HepG2 (cell line): ENCODE data around the gene ECPAS. TPM values are rescaled to one million over a fixed set of nuclear protein-coding genes. Genes with fewer than 3 reads are reported as not detected.

ENCODE experiments used
- ATAC-seq: fragments of 200-7000 bp; cut with Tn5 transposase; 3 replicates; pipeline ENCODE4 v1.9.1; 2020; ENCODE audit warnings: mild to moderate bottlenecking, moderate library complexity
- BruUV-seq: library from RNA; stranded (reverse); fragments of 400-500 nt; replicated peaks from 2 replicates; lab custom pipeline; 2021; lab: Mats Ljungman, UMichigan
- CTCF ChIA-PET: fragments of 300-600 bp; formaldehyde crosslinking; extraction: SDS; loops from one replicate; lab custom pipeline; 2021; ENCODE audit warnings: low total read pairs, inconsistent platforms, low intra/inter-chr PET ratio; lab: Yijun Ruan, JAX
- POLR2A ChIA-PET: fragments of 350-600 bp; sonication (Branson Sonifier 250); formaldehyde crosslinking; loops from one replicate; lab custom pipeline; 2020; ENCODE audit warnings: antibody characterized with exemption, inconsistent platforms; lab: Yijun Ruan, JAX
- DNase-seq: peaks from one replicate; pipeline ENCODE4 v3.0.0-alpha.2; 2015; ENCODE audit warnings: low spot score
- FAIRE-seq: peaks from 3 replicates; lab custom pipeline; 2011; peaks lifted over from hg19 to GRCh38; lab: Jason Lieb, UNC
- H2AFZ ChIP-seq: one replicate; pipeline ENCODE4 v1.6.1; 2011; ENCODE audit warnings: low read length, inconsistent platforms
- H3K27ac ChIP-seq: fragments of 300-600 bp; 3 replicates; pipeline ENCODE4 v1.8.0; 2011; ENCODE audit warnings: mixed run types, mild to moderate bottlenecking, mixed read lengths, low read length, inconsistent platforms; ENCODE audit not compliant: insufficient read depth; ENCODE audit errors: extremely low read length
- H3K27me3 ChIP-seq, 2 experiments: fragments of 200-600 bp in 1 of 2; 2 replicates in 1 of 2; 3 replicates in 1 of 2; pipeline versions ENCODE4 v1.6.0 to v1.8.0; 2011; ENCODE audit warnings: low read length in 2 of 2, mild to moderate bottlenecking in 2 of 2, moderate library complexity in 2 of 2, inconsistent platforms in 1 of 2; ENCODE audit not compliant: insufficient read depth in 2 of 2, control insufficient read depth in 1 of 2
- H3K36me3 ChIP-seq, 2 experiments: fragments of 200-600 bp in 1 of 2; replicated peaks in 1 of 2; 2 replicates in 1 of 2; 3 replicates in 1 of 2; pipeline versions ENCODE4 v1.5.1 to v1.8.0; 2011; ENCODE audit warnings: low read length in 2 of 2, inconsistent platforms in 1 of 2; ENCODE audit not compliant: insufficient read depth in 2 of 2, control insufficient read depth in 1 of 2
- H3K4me1 ChIP-seq: 2 replicates; pipeline ENCODE4 v1.5.1; 2012; ENCODE audit warnings: low read length, inconsistent platforms; ENCODE audit not compliant: insufficient read depth
- H3K4me2 ChIP-seq: 2 replicates; pipeline ENCODE4 v1.6.0; 2011; ENCODE audit warnings: low read depth, low read length, inconsistent platforms
- H3K4me3 ChIP-seq, 3 experiments: fragments of 200-600 bp in 1 of 3; sonication (generic), shearing (Covaris generic) in 1 of 3; replicated peaks in 1 of 3; 2 replicates each; pipeline ENCODE4 v1.5.1; 2011 to 2016; ENCODE audit warnings: low read length in 3 of 3, inconsistent platforms in 2 of 3, low read depth in 2 of 3, mild to moderate bottlenecking in 2 of 3, control low read depth in 1 of 3, mixed read lengths in 1 of 3; ENCODE audit not compliant: insufficient read depth in 1 of 3
- H3K79me2 ChIP-seq: one replicate; pipeline ENCODE4 v1.6.1; 2011; ENCODE audit warnings: low read length, inconsistent platforms; ENCODE audit not compliant: insufficient read depth
- H3K9ac ChIP-seq: 2 replicates; pipeline ENCODE4 v1.6.0; 2011; ENCODE audit warnings: mild to moderate bottlenecking, low read depth, low read length, inconsistent platforms; ENCODE audit not compliant: insufficient read depth
- H3K9me3 ChIP-seq: 2 replicates; pipeline ENCODE4 v1.5.1; 2012; ENCODE audit warnings: mild to moderate bottlenecking, low read length
- H4K20me1 ChIP-seq: 2 replicates; pipeline ENCODE4 v1.6.0; 2011; ENCODE audit warnings: inconsistent platforms, mild to moderate bottlenecking, low read length, moderate library complexity; ENCODE audit not compliant: insufficient read depth
- MIER3 ChIP-seq: IDR thresholded peaks from 2 replicates; pipeline ENCODE4 v1.6.1; 2016; ENCODE audit warnings: missing compliant biosample characterization, borderline replicate concordance
- U2AF2 ChIP-seq: fragments of 200-400 bp; formaldehyde crosslinking; IDR thresholded peaks from 2 replicates; pipeline ENCODE4 v1.6.1; 2017; ENCODE audit warnings: low read depth, mild to moderate bottlenecking, low read length
- ZNF337 ChIP-seq: sonication (generic); formaldehyde crosslinking; IDR thresholded peaks from 2 replicates; pipeline ENCODE4 v1.5.1; 2020; ENCODE audit warnings: missing genetic modification reagents, low read depth, mild to moderate bottlenecking, borderline replicate concordance
- ZNF468 ChIP-seq: sonication (generic); formaldehyde crosslinking; IDR thresholded peaks from 2 replicates; pipeline ENCODE4 v1.8.0; 2022; ENCODE audit warnings: mild to moderate bottlenecking, moderate library complexity, missing genetic modification reagents
- ZNF646 ChIP-seq: sonication (generic); formaldehyde crosslinking; IDR thresholded peaks from 2 replicates; pipeline ENCODE4 v1.9.0; 2021; ENCODE audit warnings: mild to moderate bottlenecking, missing genetic modification reagents
- WGBS: methylation state at CpG from one replicate; pipeline ENCODE4 v1.1.6; 2017; ENCODE audit warnings: low lambda C conversion rate; 5-methylcytosine and 5-hydroxymethylcytosine counted together
- in situ Hi-C: cut with HindIII; loops from 2 replicates; pipeline ENCODE4 v1.10.0; 2017; ENCODE audit warnings: low pct_unique_long_range_greater_than_20kb; ENCODE audit not compliant: extremely low pct_ligation_motif_present
- intact Hi-C: fragments of 100-400 bp; cut with micrococcal nuclease; formaldehyde crosslinking; loops from one replicate; pipeline ENCODE4 v1.10.0; 2022; ENCODE audit not compliant: unreplicated experiment
- polyA plus RNA-seq, 8 experiments: library from polyadenylated mRNA; depleted of rRNA in 3 of 8; stranded (reverse) in 7 of 8; unstranded in 1 of 8; fragments of >200 nt; fragmentation: Illumina TruSeq in 4 of 8; extraction: Trizol in 4 of 8; gene quantifications; 2 replicates each; pipeline versions ENCODE4 v1.2.1 to v1.2.3, GENCODE V29; 2011 to 2016; ENCODE audit warnings: low read depth in 4 of 8, missing spikeins in 1 of 8, mixed read lengths in 1 of 8; ENCODE audit not compliant: insufficient read depth in 1 of 8
- total RNA-seq, 5 experiments: library from RNA; depleted of rRNA; stranded (reverse); fragments of >200 nt; fragmentation: Illumina TruSeq; extraction: Trizol; gene quantifications; 2 replicates each; pipeline ENCODE4 v1.2.3, GENCODE V29; 2016; ENCODE audit warnings: low read depth in 1 of 5

Gene ECPAS
- total and polyA plus RNA-seq, 2 of the 13 experiments (the other 11 are each of a cell fraction or from before 2014, with no cell fraction given), result 35.3 to 58.0 TPM

- FAIRE-seq (no peak), ATAC-seq (no peak)
- POLR2A ChIA-PET, result no interaction called here
- H3K4me2 ChIP-seq, result no peak overlapping the region
- BruUV-seq, result no TSS peak
- H3K9ac ChIP-seq, result no peak overlapping the region
- H3K4me3 ChIP-seq, result no peak overlapping the region
- H2AFZ ChIP-seq, result no peak overlapping the region
- peaks cover 17 to 71% of the 10 kb centered on the region in 2 experiments for H3K36me3 ChIP-seq
- TF ChIP-seq ZNF468 (CRISPR knock-in tag), result no peak
- TF ChIP-seq ZNF646 (CRISPR knock-in tag), result no peak
- no peak for TF ChIP-seq ZNF337 (CRISPR knock-in tag)
- TF ChIP-seq U2AF2, result no peak
- TF ChIP-seq MIER3 (CRISPR knock-in tag), result no peak
- TF ChIP-seq, all 625 proteins: peak for 0
- intact Hi-C loops, result no loop called here
- CTCF ChIA-PET, result no interaction called here
- H3K79me2 ChIP-seq, result no peaks in the 10 kb centered on the region
- no peaks in the 10 kb centered on the region for H4K20me1 ChIP-seq
- WGBS, result 92% methylated on average over 3 of the region's 3 CpGs
- no peak for DNase-seq
- no peaks in the 10 kb centered on the region for H3K27me3 ChIP-seq
- in situ Hi-C loops, result no loop called here
- no peak overlapping the region for H3K27ac ChIP-seq
- no peaks in the 10 kb centered on the region for H3K4me1 ChIP-seq
- no peaks in the 10 kb centered on the region for H3K9me3 ChIP-seq
Measured at GRCh38 chr9:111423389-111423788, 60.8 kb downstream of the ECPAS start.
